T-helper 9 cell (primary cell): ENCODE measurements around the gene FN3KRP.
"Not testable (repeated sequence)": the region's sequence is repeated elsewhere in the genome, so short reads cannot be mapped to it uniquely, and the experiment has no call there.

Experiments
- DNase-seq: peaks from one replicate; pipeline ENCODE4 v3.0.0-alpha.2; 2020

FN3KRP gene

DNA sequence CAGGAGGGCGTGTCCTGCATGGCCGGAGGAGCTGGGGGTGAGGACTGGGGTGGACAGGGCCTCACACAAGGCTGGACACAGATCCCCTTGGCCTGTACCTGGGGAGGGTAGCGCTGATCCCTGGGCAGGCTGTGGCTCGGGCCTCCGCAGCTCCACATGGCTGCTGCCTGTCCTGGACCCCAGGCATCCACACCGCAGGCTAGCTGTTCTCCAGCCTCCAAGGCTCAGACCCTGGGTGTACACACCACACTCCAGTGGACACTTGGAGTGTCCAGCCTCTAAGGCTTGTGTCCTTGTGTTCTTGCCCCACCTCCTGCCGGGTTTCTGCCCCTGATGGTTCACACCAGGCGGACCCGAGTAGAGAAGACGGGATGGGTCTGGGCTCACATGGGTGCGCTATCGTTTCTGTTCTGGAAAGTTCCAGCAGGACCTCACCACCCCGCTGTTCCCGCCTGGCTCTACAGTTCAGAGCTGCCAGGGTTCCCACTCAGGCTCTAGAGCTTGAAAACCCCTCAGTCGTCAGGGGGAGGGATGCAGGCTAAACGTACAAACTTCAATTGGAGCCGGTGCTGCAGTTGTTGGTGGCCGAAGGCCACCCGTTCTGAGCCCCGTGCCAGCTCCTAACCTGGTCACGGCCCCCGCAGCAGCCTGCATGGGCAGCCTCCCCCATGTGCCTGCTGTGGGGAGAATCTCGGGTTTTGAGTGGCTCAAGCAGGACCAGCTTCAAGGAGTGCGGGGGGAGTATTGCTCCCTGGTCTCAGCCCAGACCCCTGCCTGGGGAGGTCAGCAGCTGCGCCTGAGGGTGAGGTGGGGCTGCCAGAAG lies 6.6 kb upstream of the FN3KRP start:
- no peak for DNase-seq

DNA sequence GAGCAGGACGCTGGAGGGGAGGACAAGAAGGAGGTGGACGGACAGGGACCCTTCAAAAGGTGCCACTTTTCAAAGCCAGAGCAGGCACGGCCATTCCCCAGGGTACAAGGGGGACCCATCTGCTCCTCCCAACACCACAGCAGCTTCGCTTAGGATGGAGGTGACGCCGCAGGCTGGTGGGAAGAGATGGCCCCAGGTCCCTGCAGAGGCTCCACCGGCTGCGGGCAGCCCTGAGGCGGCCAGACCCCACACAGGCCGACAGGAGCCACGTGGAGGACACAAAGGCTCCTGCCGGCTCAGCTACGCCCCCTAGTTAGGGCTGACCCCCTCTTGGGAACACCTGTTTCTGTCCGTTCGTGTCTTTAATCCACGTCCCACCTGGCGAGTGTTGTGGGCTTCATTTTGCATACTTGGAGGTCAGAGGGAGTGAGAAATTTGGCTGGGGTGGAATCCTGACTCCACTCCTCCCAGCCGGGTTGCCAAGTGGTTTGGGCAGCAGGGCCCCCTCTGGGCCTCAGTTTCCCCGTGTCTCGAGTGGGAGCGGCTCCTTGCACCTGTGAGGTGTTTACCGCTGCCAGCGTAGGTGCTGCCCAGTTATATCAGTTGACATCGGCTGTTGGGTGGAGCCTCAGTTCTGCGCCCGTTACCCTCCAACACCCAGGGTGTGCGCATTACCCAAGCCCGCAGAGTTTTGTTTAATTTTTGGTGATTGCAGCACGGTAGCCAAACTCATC lies 5.8 kb upstream of the FN3KRP start:
- no peak for DNase-seq

DNA sequence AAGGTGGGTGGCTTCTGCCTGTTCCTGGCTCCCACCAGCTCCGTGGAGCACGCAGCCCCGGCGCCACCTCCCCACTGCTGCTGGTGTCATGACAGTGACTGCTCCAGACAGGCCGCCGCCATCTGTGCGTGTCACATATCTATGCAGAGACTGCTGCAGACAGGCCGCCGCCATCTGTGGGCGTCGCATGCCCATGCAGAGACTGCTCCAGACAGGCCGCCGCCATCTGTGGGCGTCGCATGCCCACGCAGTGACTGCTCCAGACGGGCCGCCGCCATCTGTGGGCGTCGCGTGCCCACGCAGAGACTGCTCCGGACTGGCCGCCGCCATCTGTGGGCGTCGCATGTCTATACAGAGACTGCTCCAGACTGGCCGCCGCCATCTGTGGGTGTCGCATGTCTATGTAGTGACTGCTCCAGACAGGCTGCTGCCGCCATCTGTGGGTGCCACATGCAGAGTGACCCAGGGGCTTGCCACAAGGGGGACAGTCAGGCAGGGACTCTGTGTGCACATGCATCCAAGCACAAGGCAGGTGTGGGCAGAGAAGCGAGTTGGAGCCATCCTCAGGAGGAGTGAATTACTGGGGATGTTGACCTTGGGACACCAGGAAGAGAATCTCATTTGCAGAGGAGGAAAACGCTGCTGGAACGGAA lies 3.3 kb upstream of the FN3KRP start:
- no peak for DNase-seq

DNA sequence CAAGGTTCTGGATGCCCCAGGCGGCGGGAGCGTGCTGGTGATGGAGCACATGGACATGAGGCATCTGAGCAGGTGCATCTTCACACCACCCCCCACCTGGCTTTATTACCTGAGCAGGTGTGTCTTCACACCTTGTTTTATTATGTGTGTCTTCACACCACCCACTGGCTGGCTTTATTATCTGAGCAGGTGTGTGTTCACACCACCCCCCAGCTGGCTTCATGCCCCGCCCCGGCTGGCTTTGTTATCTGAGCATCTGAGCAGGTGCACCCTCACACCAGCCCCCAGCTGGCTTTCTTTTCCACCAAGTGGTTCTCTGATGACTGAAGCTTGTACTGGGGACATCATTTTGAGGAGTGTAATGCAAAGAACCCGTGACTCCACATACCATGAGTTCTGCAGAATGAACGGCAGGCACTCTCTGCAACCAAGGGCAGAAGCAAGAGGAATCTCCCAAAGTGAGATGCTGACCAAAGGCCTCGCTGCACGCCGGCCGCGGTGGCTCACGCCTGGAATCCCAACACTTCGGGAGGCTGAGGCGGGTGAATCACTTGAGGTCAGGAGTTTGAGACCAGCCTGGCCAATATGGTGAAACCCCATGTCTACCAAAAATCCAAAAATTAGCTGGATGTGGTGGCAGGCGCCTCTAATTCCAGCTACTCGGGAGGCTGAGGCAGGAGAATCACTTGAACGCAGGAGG lies 2.6 kb downstream of the FN3KRP start:
- DNase-seq, result no peak

DNA sequence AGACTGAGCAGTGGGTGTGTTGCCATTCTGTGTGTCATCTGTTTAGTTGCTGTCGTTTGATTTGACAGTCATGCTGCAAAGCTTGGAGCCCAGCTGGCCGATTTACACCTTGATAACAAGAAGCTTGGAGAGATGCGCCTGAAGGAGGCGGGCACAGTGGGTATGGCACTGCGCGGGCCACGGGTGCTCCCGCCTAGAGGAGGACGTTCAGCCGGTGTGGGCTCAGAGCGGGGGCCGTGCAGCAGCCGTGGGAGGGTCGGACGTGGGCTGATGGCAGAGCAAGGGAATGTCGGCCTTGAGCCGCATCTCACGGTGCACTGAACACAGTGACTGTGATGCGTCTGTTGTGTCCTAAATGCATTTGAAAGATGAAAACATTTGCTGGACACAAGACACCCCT lies 3.7 kb downstream of the FN3KRP start:
- no peak for DNase-seq

DNA sequence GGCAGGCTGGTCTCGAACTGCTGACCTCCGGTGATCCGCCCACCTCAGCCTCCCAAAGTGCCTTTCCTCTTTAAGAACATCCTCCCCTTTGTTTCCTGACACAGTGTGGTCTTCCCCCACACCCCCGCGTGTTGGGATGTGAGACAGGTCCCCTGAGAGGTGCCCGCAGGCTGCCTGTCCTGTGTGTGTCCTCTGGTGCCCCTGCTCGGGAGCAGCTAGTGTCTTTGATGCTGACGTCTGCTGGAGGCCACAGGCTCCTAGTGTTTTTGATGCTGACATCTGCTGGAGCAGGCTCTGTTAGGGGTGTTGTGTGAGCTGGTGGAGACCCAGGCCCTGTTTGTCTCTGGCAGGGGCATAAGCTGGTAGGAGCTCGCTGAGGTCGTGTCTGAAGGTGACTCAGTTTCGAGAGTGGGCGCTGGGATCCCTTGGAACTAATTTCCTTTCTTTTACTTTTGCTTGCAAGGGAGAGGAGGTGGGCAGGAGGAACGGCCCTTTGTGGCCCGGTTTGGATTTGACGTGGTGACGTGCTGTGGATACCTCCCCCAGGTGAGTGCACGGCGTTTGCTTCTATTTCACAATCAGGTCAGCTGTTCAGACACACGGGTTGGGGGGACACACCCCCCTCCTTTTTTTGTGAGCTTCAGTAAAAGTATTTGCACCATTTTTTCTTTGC lies 6.0 kb downstream of the FN3KRP start:
- no peak for DNase-seq

DNA sequence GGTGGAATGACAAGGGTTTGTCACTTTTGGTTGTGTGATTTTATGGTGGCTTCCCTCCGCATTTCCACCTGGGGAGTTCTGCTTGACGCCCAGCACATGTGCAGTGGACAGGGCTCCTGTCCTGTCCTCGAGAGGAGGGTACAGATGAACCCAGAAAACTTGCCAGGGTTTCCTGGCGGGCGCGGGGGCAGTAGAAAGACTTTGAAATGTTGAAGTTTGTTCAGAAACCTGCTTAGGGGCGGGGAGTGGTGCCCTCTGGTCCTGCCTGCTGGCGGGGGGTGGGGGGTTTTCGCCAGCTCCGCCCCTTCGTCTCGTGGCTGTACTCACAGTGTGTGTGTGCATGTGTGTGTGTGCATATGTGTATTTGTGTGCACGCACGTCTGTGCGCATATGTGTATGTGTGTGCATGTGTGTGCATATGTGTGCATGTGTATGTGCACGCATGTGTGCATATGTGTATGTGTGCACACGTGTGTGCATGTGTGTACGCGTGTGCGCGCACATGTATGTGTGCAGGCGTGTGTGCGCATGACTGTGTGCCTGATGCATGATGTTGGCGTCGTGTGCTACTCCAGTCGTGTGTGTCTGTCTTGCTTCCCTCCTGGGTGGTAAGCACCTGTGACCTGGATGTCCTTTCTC lies 6.8 kb downstream of the FN3KRP start:
- no peak for DNase-seq

DNA sequence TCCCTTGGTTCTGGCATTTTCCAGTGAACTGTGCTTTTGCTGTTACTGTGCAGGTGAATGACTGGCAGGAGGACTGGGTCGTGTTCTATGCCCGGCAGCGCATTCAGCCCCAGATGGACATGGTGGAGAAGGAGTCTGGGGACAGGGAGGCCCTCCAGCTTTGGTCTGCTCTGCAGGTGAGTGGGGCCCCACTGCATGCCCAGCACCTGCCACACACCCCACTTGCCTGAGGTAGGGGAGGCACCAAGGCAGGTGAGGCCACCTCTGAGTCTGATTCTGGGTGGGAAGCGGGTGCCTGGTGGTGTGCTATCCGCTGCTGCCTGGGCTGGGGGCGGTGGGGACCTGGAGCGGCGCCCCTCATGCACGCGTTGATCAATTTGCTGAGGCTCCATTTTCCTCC lies 9.9 kb downstream of the FN3KRP start:
- no peak for DNase-seq

DNA sequence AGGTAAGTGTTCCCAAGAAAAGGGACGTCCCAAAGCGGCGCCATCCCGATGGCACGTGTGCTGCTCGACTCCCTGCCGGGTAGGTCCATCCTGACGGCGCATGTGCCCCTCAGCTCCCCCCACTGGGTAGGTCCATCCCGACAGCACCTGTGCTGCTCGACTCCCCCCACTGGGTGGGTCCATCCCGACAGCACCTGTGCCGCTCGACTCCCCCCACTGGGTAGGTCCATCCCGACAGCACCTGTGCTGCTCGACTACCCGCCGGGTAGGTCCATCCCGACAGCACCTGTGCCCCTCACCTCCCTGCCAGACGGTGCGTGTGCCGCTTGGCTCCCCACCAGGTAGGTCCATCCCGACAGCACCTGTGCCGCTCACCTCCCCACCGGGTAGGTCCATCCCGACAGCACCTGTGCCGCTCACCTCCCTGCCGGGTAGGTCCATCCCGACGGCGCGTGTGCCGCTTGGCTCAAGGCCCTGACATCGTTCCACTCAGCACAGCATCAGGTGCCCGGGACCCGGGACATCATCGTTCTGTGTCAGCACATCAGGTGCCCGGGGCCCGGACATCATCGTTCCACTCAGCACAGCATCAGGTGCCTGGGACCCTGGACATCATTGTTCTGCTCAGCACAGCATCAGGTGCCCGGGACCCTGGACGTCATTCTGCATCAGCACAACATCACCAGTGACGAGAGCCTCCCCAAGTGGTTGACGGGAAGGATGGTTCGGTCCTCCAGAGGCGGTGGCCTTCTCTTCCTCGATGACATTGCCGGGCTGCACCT lies 13.2 kb downstream of the FN3KRP start:
- no peak for DNase-seq

DNA sequence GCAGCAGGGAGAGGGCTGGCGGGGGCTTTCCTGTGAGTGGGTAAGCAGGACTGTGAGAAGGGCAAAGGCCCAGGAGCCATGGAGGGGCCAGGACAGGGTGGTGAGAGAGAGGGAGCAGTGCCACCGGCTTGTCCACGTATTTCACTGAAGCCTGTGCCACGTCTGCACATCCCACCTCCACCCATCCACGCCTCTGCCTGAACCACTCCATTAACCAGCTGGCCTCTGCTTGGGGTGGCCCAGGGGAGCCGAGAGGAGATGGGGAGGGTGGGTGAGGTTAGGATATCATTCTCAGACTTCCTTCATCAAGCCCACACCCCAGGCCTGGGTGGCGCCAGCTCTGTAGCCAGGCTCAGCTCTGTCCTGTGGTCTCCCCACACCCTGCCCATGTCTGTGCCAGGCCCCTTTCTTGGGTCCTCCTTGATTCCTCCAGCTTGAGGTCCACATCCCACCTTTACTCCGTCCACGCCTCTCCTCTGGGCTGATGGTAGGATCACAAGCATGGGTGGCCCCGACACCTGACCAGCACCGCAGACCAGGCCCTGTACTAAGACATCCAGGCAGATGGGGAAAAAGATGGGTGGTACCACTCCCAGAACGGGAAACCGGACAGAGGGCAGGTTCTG lies 15.7 kb downstream of the FN3KRP start:
- DNase-seq, result no peak

DNA sequence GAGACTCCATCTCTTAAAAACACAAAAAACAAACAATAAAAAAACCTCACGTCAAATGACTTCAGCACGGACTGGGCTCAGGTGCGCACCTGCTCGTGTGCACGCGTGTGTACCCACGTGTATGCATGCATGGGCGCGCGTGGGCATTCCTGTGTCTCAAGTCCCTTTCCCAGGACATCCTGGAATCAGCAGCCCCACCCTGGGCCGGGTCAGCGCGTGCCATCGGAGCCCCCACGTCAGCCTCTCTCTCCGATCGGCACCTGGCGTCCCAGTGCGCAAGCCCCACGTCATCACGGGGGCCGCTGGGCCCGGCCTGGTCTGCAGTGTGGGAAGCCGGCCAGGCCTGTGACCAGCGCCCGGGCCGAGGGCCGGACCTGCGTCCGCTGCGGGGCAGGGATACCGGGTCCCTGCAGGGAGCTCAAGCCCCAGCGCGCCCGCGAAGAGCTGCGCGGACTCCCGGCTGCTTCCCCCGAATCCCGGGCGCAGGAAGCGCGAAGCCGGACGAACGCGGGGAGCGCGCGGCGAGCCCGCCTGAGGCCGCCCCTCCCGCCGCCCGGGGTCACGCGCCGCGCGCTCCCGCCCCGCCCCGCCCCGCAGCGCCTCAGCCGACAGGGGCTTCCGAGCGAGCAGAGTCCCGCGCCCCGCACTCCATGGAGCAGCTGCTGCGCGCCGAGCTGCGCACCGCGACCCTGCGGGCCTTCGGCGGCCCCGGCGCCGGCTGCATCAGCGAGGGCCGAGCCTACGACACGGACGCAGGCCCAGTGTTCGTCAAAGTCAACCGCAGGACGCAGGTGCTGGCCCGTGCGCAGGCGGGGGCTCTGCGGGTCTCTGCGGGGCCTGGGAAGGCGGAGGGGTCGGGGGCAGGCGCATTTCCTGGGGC lies 18.7 kb downstream of the FN3KRP start, which contains the start of gene FN3K:
TSS of gene FN3K (plus strand) at position 629 of the 880 bp plus-strand sequence. CDS start at position 651, 22 bp downstream.
- DNase-seq, result peak; percentile 32

DNA sequence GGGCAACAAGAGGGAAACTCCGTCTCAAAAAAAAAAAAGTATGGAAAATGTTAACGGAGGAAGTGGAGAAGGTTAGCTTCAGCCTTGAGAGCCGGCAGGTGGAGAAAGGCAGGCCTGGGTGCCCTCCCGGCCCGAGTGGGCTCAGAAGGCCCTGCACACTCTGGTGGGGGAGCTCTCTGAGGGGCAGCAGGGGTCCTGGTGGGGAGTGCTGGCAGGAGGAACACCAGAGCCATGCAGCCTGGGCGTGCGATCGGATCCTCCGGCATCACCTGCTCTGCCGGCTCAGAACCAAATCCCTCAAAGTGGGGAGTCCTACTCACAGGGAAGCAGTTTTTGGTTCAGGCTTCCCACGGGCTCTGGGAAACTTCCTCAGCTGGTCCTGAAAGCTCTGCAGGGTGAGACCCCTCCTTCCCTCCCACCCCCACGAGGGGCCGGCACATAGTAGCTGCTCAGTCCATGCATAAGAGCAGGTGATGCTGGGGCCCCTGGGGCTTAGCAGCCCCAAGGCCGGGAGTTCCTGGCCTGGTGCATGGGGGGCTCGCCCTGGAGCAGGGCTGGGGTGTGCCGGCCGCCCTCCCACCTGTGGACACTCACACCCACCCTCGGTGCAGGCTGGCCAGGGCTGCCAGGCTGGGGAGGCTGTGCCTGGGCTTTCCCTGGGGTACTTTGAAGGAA lies 20.1 kb downstream of the FN3KRP start:
- no peak for DNase-seq

DNA sequence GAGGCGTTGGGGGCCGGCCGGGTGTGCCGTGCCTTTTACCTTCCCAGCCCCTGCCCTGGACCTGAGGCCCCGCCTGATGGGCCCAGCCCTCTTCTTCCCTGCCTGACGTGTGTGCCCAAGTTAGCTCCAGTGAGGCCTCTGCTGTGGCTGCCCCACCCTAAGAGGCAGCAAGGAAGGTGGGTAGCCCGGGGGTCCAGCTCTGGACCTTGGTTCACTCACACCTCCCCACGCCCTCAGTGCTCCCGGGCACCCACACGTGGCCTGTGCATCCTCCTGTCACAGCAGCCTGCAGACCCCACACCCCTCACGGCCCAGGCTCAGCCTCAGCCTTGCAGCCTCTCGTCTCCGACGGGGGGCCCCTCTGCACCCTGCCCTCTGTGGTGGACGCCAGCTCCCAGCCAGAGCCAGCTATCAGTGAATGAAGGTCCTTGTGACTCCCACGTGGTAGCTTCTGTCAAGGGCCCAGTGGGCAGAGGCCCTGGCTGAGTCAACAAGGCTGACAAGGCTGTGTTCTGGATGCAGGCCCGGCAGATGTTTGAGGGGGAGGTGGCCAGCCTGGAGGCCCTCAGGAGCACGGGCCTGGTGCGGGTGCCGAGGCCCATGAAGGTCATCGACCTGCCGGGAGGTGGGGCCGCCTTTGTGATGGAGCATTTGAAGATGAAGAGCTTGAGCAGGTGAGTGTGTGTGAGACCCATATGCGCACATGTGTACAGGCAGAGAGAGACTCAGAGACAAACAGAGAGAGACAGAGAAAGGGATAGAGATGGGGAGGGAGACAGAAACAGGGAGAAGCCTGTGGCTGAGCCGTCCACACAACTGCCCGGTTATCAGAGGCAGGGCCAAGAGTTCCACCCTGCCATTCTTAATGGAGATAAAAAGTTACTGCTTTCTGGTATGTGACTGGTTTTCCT lies 21.7 kb downstream of the FN3KRP start:
- no peak for DNase-seq

DNA sequence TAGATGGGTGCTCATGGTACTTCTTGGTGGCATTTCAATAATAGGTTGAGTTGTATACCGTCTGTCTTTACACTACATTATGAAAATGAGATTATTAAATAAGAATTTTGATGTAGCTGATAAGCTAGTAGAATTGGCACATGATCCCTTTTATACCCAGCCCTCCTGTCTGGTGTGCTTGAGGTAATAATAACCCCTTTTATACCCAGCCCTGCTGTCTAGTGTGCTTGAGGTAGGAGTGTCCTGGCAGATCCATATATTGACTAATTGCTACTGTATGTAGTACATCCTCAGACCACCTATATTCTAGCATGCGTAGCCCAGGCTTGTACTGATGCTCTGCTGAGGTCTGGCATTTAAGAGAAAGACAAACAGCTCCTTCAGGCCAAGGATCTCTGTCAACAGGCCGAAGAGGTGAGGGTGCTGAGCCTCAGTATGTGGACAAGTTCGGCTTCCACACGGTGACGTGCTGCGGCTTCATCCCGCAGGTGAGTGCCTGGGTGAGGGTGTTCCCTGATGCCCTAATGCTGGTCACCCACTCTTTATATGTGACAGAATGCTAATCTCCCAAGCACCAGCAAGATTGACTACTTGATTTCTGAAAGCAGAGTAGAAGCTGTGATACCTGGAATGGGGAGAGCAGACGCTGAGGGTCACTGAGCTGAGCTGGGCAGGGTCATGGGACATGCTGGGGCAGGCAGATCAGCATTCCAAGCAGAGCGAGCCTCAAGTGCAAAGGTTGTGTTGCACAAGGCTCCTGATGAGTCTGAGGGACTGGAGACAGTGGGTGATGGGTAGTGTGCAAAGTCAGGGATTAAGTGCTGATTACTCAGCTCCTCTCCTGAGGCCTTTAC lies 24.6 kb downstream of the FN3KRP start:
- DNase-seq, result no peak

DNA sequence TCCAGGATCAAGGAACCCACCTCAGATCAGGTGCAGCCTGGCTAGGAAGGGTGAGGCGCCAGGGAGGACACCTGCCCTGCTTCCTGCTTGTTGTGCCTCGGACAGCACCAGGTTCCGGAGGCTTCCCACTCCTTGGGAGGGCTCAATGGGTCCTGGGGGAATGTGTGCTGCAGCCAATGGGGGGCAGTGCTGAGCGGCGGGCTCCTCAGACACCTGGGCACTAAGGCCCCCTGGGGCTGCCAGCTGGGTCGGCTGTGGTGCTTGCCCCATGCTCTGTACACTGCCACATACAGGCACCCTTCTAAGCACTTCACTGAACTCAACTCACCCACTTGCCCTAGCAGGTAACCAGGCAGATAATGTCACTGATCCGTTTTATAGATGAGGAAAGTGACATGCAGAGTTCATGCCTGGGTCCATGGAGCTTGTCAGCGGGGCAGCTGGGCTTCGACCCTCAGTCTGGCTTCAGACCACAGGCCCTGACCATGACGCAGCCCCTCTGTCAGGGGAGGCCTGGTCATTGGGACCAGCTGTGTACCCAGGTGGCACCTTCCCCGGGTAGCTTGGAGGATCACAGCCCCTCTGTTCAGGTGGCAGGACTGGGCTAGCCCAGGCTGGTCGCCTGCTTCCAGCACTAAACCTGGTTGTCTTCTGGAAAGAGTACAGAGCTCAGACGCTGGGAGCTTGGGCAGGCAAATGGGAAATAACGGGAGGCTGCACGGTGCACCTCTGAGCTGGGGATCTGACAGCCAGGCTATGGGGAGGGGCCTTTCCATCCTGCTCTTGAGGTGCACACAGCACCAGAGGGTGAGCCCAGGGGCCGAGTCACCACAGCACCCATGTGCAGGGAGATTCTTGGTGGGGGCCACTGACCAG lies 27.1 kb downstream of the FN3KRP start:
- no peak for DNase-seq

DNA sequence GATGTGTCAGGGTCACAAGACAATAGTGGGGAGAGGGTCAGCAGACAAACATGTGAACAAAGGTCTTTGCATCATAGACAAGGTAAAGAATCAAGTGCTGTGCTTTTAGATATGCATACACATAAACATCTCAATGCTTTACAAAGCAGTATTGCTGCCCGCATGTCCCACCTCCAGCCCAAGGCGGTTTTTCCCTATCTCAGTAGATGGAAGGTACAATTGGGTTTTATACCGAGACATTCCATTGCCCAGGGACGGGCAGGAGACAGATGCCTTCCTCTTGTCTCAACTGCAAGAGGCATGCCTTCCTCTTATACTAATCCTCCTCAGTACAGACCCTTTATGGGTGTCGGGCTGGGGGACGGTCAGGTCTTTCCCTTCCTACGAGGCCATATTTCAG lies 28.2 kb downstream of the FN3KRP start:
- DNase-seq, result not testable (repeated sequence)
